HCT116 (cell line): ENCODE results near the gene CUX1. TPM values are rescaled to one million over a fixed set of nuclear protein-coding genes. Genes with fewer than 3 reads are reported as not detected.

ENCODE experiments used
- ATAC-seq: fragments of 200-7000 bp; cut with Tn5 transposase; 2 replicates; pipeline ENCODE4 v1.9.1; 2020; ENCODE audit warnings: mild to moderate bottlenecking, moderate library complexity
- BruUV-seq: library from RNA; stranded (reverse); fragments of 400-500 nt; replicated peaks from 2 replicates; lab custom pipeline; 2021; lab: Mats Ljungman, UMichigan
- CTCF ChIA-PET: fragments of 300-600 bp; sonication (Branson Sonifier 250); formaldehyde crosslinking; loops from one replicate; lab custom pipeline; 2021; ENCODE audit warnings: antibody characterized with exemption; lab: Charles Lee
- POLR2A ChIA-PET: fragments of 300-600, 350-600 bp; sonication (Branson Sonifier 250); formaldehyde crosslinking; loops from one replicate; lab custom pipeline; 2021; ENCODE audit warnings: antibody characterized with exemption; lab: Charles Lee
- RAD21 ChIA-PET, 2 experiments: fragments of 300-600 bp; sonication (Branson Sonifier 250); formaldehyde crosslinking; loops; one replicate each; lab custom pipeline; 2023; ENCODE audit warnings: low total read pairs in 2 of 2; ENCODE audit not compliant: uncharacterized antibody in 2 of 2, unreplicated experiment in 2 of 2, low non-redundant PET in 1 of 2; lab: Charles Lee
- DNase-seq: peaks from one replicate; pipeline ENCODE4 v3.0.0-alpha.2; 2010; ENCODE audit warnings: low read depth, low spot score
- H2AFZ ChIP-seq: fragments of 200-600 bp; shearing (Covaris generic), sonication (generic); 2 replicates; pipeline ENCODE4 v1.6.1; 2017; ENCODE audit warnings: low read depth, mixed run types, mixed read lengths, antibody characterized with exemption, low read length; ENCODE audit not compliant: poor library complexity, severe bottlenecking
- H3K27ac ChIP-seq: 2 replicates; pipeline ENCODE4 v1.5.1; 2012; ENCODE audit warnings: low read depth, low read length
- H3K27me3 ChIP-seq: fragments of 200-600 bp; sonication (generic); 2 replicates; pipeline ENCODE4 v1.6.1; 2016; ENCODE audit warnings: mixed run types, low read length, mixed read lengths; ENCODE audit not compliant: insufficient read depth
- H3K36me3 ChIP-seq, 2 experiments: fragments of 200-500 bp in 1 of 2; fragments of 200-600 bp in 1 of 2; sonication (Bioruptor generic) in 1 of 2; sonication (generic) in 1 of 2; 2 replicates each; pipeline versions ENCODE4 v1.5.1 to v1.6.1; 2014 to 2016; ENCODE audit warnings: low read length in 2 of 2, inconsistent platforms in 1 of 2, mixed read lengths in 1 of 2, mixed run types in 1 of 2; ENCODE audit not compliant: insufficient read depth in 2 of 2, control insufficient read depth in 1 of 2
- H3K4me1 ChIP-seq, 2 experiments: fragments of 200-600 bp in 1 of 2; sonication (generic) in 1 of 2; 2 replicates each; pipeline versions ENCODE4 v1.5.1 to v1.6.1; 2012 to 2017; ENCODE audit warnings: low read length in 2 of 2, inconsistent platforms in 1 of 2, mild to moderate bottlenecking in 1 of 2, mixed read lengths in 1 of 2, mixed run types in 1 of 2, moderate library complexity in 1 of 2; ENCODE audit not compliant: insufficient read depth in 2 of 2, control insufficient read depth in 1 of 2
- H3K4me2 ChIP-seq: fragments of 200-600 bp; sonication (generic); 2 replicates; pipeline ENCODE4 v1.6.1; 2017; ENCODE audit warnings: mixed run types, low read length, mixed read lengths
- H3K4me3 ChIP-seq, 2 experiments: fragments of 200-600 bp in 1 of 2; sonication (generic) in 1 of 2; replicated peaks in 1 of 2; 2 replicates each; pipeline ENCODE4 v1.5.1; 2011 to 2016; ENCODE audit warnings: low read length in 2 of 2, control low read depth in 1 of 2, low read depth in 1 of 2, mild to moderate bottlenecking in 1 of 2, mixed read lengths in 1 of 2, mixed run types in 1 of 2
- H3K79me2 ChIP-seq: fragments of 200-600 bp; sonication (generic); 2 replicates; pipeline ENCODE4 v1.6.1; 2017; ENCODE audit warnings: mild to moderate bottlenecking, mixed run types, low read length, moderate library complexity, mixed read lengths; ENCODE audit not compliant: insufficient read depth
- H3K9ac ChIP-seq: fragments of 200-600 bp; sonication (generic); 2 replicates; pipeline ENCODE4 v1.6.1; 2016; ENCODE audit warnings: low read length, mixed read lengths
- H3K9me2 ChIP-seq: fragments of 200-600 bp; sonication (generic), shearing (Covaris generic); 2 replicates; pipeline ENCODE4 v1.6.1; 2017; ENCODE audit warnings: mixed run types, mild to moderate bottlenecking, moderate library complexity; ENCODE audit not compliant: insufficient read depth
- H3K9me3 ChIP-seq, 2 experiments: fragments of 200-500 bp in 1 of 2; fragments of 200-600 bp in 1 of 2; sonication (Bioruptor generic) in 1 of 2; sonication (generic) in 1 of 2; 2 replicates each; pipeline ENCODE4 v1.6.1; 2014 to 2017; ENCODE audit warnings: low read length in 2 of 2, mixed read lengths in 2 of 2, inconsistent platforms in 1 of 2, low read depth in 1 of 2, mild to moderate bottlenecking in 1 of 2, mixed run types in 1 of 2, moderate library complexity in 1 of 2; ENCODE audit not compliant: control insufficient read depth in 1 of 2, insufficient read depth in 1 of 2
- H4K20me1 ChIP-seq: fragments of 200-600 bp; sonication (generic), shearing (Covaris generic); 2 replicates; pipeline ENCODE4 v1.6.1; 2017; ENCODE audit warnings: mixed run types, mild to moderate bottlenecking, moderate library complexity; ENCODE audit not compliant: insufficient read depth
- CEBPB ChIP-seq: IDR thresholded peaks from 2 replicates; pipeline ENCODE4 v1.6.1; 2012; ENCODE audit warnings: low read depth
- EGR1 ChIP-seq: IDR thresholded peaks from 2 replicates; pipeline ENCODE4 v1.6.1; 2012; ENCODE audit warnings: low read depth
- ELF1 ChIP-seq: IDR thresholded peaks from 2 replicates; pipeline ENCODE4 v1.6.1; 2012; ENCODE audit warnings: low read depth, borderline replicate concordance
- FOSL1 ChIP-seq: IDR thresholded peaks from 2 replicates; pipeline ENCODE4 v1.6.1; 2012; ENCODE audit warnings: low read depth
- JUND ChIP-seq: IDR thresholded peaks from 2 replicates; pipeline ENCODE4 v1.6.1; 2012
- POLR2A ChIP-seq: IDR thresholded peaks from 2 replicates; pipeline ENCODE4 v1.7.0; 2011; ENCODE audit warnings: borderline replicate concordance; ENCODE audit not compliant: insufficient read depth, insufficient read length; ENCODE audit errors: extremely low read depth
- POLR2AphosphoS5 ChIP-seq: IDR thresholded peaks from 2 replicates; pipeline ENCODE4 v1.6.1; 2011; ENCODE audit warnings: mild to moderate bottlenecking, low read depth, low read length, moderate library complexity
- RAD21 ChIP-seq: IDR thresholded peaks from 2 replicates; pipeline ENCODE4 v1.6.1; 2012; ENCODE audit warnings: low read depth, mild to moderate bottlenecking
- SIN3A ChIP-seq: IDR thresholded peaks from 2 replicates; pipeline ENCODE4 v1.6.1; 2012; ENCODE audit warnings: low read depth
- SP1 ChIP-seq: IDR thresholded peaks from 2 replicates; pipeline ENCODE4 v1.6.1; 2012; ENCODE audit warnings: low read depth
- TCF7L2 ChIP-seq: IDR thresholded peaks from 2 replicates; pipeline ENCODE4 v1.7.0; 2011; ENCODE audit warnings: borderline replicate concordance, inconsistent platforms; ENCODE audit not compliant: insufficient read depth, insufficient read length; ENCODE audit errors: extremely low read depth
- YY1 ChIP-seq: IDR thresholded peaks from 2 replicates; pipeline ENCODE4 v1.6.1; 2011; ENCODE audit warnings: low read length, low read depth, moderate library complexity, mild to moderate bottlenecking; ENCODE audit not compliant: insufficient replicate concordance; ENCODE audit errors: extremely low read depth
- ZFX ChIP-seq: fragments of 450-650 bp; IDR thresholded peaks from 2 replicates; pipeline ENCODE4 v1.6.1; 2017
- ZNF274 ChIP-seq: fragments of 200-500 bp; sonication (Bioruptor generic); IDR thresholded peaks from 2 replicates; pipeline ENCODE4 v1.6.1; 2014; ENCODE audit warnings: mild to moderate bottlenecking, low read depth, low read length, inconsistent platforms
- intact Hi-C: fragments of 100-400 bp; cut with micrococcal nuclease; formaldehyde crosslinking; loops from 2 replicates; pipeline ENCODE4 v1.10.0; 2022
- total RNA-seq: library from RNA; stranded (reverse); gene quantifications from one replicate; pipeline ENCODE4 v1.2.1, GENCODE V29; 2021; ENCODE audit not compliant: unreplicated experiment
- TF ChIP-seq, protein P1 (sequence below): IDR thresholded peaks from 2 replicates; pipeline ENCODE4 v1.6.1; 2012
- TF ChIP-seq, protein P2 (sequence below), 3 experiments: fragments of 200-600 bp in 1 of 3; sonication (generic) in 1 of 3; IDR thresholded peaks in 2 of 3; conservative IDR thresholded peaks in 1 of 3; 2 replicates each; pipeline ENCODE4 v1.5.1; 2012 to 2017; ENCODE audit warnings: low read depth in 2 of 3, low read length in 2 of 3, antibody characterized with exemption in 1 of 3, borderline replicate concordance in 1 of 3, control low read depth in 1 of 3, mild to moderate bottlenecking in 1 of 3, mixed read lengths in 1 of 3, mixed run types in 1 of 3, moderate library complexity in 1 of 3; ENCODE audit not compliant: insufficient read depth in 1 of 3
- TF ChIP-seq, protein P3 (sequence below): IDR thresholded peaks from 2 replicates; pipeline ENCODE4 v1.6.1; 2012

Gene CUX1
- total RNA-seq, 1 experiment from 2014 or later: 68.9 TPM

DNA sequence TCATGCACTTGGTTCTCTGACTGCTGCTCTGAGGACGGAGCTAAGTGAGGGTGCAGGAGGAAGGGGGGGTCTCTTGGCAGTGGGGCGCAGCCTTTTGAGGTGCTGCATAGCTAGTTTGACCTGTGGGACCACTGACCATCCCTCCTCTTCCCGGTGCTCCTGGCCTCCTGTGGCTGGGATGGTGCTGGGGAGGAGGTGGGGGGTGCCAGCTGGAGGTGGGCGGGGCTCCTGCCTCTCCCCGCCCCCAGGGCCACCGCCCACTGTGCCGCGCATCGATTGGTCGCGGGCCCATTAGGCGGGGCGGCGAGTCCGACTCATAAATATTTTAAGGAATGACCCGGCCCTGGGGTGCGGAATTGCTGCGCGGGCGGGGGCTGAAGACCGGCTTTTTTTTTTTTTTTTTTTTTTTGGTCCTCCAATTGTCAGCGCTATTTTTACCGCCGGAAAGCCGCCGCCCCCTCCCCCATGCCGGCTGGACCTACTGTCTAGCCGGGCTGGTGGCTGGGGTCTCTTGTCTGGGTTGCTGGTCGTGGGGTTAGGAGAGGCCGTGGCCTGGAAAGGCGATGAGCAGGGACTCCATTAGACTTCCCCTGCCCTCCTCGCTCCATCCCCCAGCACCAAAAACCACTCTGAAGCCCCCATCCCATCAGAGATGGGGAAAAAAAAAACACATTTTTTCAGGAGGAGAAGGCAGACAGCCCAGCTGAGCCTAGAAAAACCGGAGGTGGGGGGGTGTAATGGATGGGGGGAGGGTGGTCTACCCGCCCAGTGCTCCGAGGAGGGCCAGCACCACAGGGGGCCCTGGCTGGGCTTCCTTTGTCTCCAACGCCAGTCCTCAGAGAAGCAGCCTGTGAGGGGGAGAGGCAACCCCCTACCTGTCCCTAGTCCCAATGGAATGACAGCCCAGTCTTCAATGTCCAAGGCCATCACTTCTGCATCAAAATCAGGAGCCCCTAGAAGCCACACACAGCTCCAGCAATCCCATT lies 475.7 kb downstream of the CUX1 start:
- Histone ChIP-seq H3K27ac (no peak overlapping the region), H3K36me3 (no peaks in the 10 kb centered on the region), H3K9me2 (no peaks in the 10 kb centered on the region), H3K4me3 (no peak overlapping the region), H3K4me1 (peaks cover 8 to 12% of the 10 kb centered on the region in 2 experiments), H2AFZ (no peak overlapping the region), H4K20me1 (no peaks in the 10 kb centered on the region), H3K9me3 (no peaks in the 10 kb centered on the region), H3K4me2 (no peak overlapping the region), H3K79me2 (no peaks in the 10 kb centered on the region), H3K27me3 (no peaks in the 10 kb centered on the region), H3K9ac (no peak overlapping the region)
- RAD21 ChIA-PET: no interaction called here
- POLR2A ChIA-PET: no interaction called here
- peak; percentile 44; the same call in 1 of the 2 replicates for ATAC-seq
- no peak for DNase-seq
- no TSS peak for BruUV-seq
- intact Hi-C loops: no loop called here
- TF ChIP-seq POLR2A: no peak
- TF ChIP-seq YY1: no peak
- no peak for TF ChIP-seq SIN3A
- TF ChIP-seq FOSL1: no peak
- no peak for TF ChIP-seq POLR2AphosphoS5
- TF ChIP-seq, protein P1, sequence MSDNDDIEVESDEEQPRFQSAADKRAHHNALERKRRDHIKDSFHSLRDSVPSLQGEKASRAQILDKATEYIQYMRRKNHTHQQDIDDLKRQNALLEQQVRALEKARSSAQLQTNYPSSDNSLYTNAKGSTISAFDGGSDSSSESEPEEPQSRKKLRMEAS: no peak
- no peak for TF ChIP-seq JUND
- TF ChIP-seq EGR1: no peak
- TF ChIP-seq, protein P2, sequence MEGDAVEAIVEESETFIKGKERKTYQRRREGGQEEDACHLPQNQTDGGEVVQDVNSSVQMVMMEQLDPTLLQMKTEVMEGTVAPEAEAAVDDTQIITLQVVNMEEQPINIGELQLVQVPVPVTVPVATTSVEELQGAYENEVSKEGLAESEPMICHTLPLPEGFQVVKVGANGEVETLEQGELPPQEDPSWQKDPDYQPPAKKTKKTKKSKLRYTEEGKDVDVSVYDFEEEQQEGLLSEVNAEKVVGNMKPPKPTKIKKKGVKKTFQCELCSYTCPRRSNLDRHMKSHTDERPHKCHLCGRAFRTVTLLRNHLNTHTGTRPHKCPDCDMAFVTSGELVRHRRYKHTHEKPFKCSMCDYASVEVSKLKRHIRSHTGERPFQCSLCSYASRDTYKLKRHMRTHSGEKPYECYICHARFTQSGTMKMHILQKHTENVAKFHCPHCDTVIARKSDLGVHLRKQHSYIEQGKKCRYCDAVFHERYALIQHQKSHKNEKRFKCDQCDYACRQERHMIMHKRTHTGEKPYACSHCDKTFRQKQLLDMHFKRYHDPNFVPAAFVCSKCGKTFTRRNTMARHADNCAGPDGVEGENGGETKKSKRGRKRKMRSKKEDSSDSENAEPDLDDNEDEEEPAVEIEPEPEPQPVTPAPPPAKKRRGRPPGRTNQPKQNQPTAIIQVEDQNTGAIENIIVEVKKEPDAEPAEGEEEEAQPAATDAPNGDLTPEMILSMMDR (IDR thresholded peaks at IDR 0.05 in 2 of 3, conservative IDR thresholded peaks at IDR 0.05 in 1 of 3; ENCODE audit: borderline replicate concordance in 1 of 3, insufficient read depth in 1 of 3, low read depth in 2 of 3, low read length in 2 of 3): no peak
- no peak for TF ChIP-seq ELF1
- TF ChIP-seq ZNF274: no peak
- no peak for TF ChIP-seq RAD21
- TF ChIP-seq CEBPB: no peak
- no peak for TF ChIP-seq SP1
- TF ChIP-seq TCF7L2: no peak
- TF ChIP-seq, protein P3, sequence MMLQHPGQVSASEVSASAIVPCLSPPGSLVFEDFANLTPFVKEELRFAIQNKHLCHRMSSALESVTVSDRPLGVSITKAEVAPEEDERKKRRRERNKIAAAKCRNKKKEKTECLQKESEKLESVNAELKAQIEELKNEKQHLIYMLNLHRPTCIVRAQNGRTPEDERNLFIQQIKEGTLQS: no peak
- TF ChIP-seq ZFX: no peak
- CTCF ChIA-PET: no interaction called here
